Upper lobe of right lung (tissue), 1 donor: ENCODE measurements around the gene E2F3. TPM values are rescaled to one million over a fixed set of nuclear protein-coding genes. Genes with fewer than 3 reads are reported as not detected.

Experiments
- ATAC-seq: fragments of 200-7000 bp; cut with Tn5 transposase; one replicate; pipeline ENCODE4 v1.9.1; 2020; ENCODE audit warnings: mild to moderate bottlenecking, moderate library complexity
- DNase-seq: peaks from one replicate; pipeline ENCODE4 v3.0.0-alpha.2; 2020
- H3K27ac ChIP-seq: fragments of 200-600 bp; one replicate; pipeline ENCODE4 v1.8.0; 2022
- H3K27me3 ChIP-seq: fragments of 200-600 bp; one replicate; pipeline ENCODE4 v1.8.0; 2022; ENCODE audit warnings: mild to moderate bottlenecking
- H3K36me3 ChIP-seq: fragments of 200-600 bp; one replicate; pipeline ENCODE4 v1.8.0; 2022
- H3K4me1 ChIP-seq: fragments of 200-600 bp; one replicate; pipeline ENCODE4 v1.8.0; 2022
- H3K4me3 ChIP-seq: fragments of 200-600 bp; one replicate; pipeline ENCODE4 v1.8.0; 2022; ENCODE audit warnings: mild to moderate bottlenecking
- H3K9me3 ChIP-seq: fragments of 200-600 bp; one replicate; pipeline ENCODE4 v1.8.0; 2022
- CTCF ChIP-seq: fragments of 200-600 bp; IDR thresholded peaks from one replicate; pipeline ENCODE4 v1.8.0; 2022; ENCODE audit warnings: antibody characterized with exemption
- intact Hi-C: fragments of 100-400 bp; cut with DNase I; formaldehyde crosslinking; loops from one replicate; pipeline ENCODE4 v1.11.0; 2022
- total RNA-seq: library from RNA; stranded (reverse); fragmentation: NEBNext Ultra II Directional; extraction: Animal tissue kit (Norgen Biotek cat#: 25700); gene quantifications from one replicate; pipeline ENCODE4 v1.2.1, GENCODE V29; 2021
- donor health status: DM: no; HTN: yes; CAD: no; lungs with severe emphysema.

E2F3 gene
- total RNA-seq, 1 donor from 2014 or later = 7.8 TPM

GRCh38 chr6:20454204-20454824, 52.6 kb downstream of the E2F3 start:
- no peak for TF ChIP-seq CTCF
- no peak for DNase-seq
- intact Hi-C loops = no loop called here
- no peaks in the 10 kb centered on the region for H3K36me3 ChIP-seq
- no peaks in the 10 kb centered on the region for H3K4me1 ChIP-seq
- no peak overlapping the region for H3K27ac ChIP-seq
- H3K4me3 ChIP-seq = no peak overlapping the region
- H3K27me3 ChIP-seq = no peaks in the 10 kb centered on the region
- H3K9me3 ChIP-seq = no peaks in the 10 kb centered on the region
- ATAC-seq = no peak

- intact Hi-C loops = no loop called here
- no peak overlapping the region for H3K27ac ChIP-seq
- H3K4me3 ChIP-seq = no peak overlapping the region
- no peaks in the 10 kb centered on the region for H3K4me1 ChIP-seq
- DNase-seq (no peak), ATAC-seq (no peak)
- no peaks in the 10 kb centered on the region for H3K9me3 ChIP-seq
- TF ChIP-seq CTCF = no peak
- H3K36me3 ChIP-seq = no peaks in the 10 kb centered on the region
- no peaks in the 10 kb centered on the region for H3K27me3 ChIP-seq
Measured at GRCh38 chr6:20455251-20455940, 53.7 kb downstream of the E2F3 start.

- Histone ChIP-seq H3K27me3 (no peaks in the 10 kb centered on the region), H3K27ac (no peak overlapping the region), H3K4me1 (no peaks in the 10 kb centered on the region), H3K9me3 (no peaks in the 10 kb centered on the region), H3K36me3 (no peaks in the 10 kb centered on the region), H3K4me3 (no peak overlapping the region)
- DNase-seq = no peak
- no peak for TF ChIP-seq CTCF
- intact Hi-C loops = no loop called here
- ATAC-seq = no peak
Measured at GRCh38 chr6:20458027-20458894, 56.6 kb downstream of the E2F3 start.

- TF ChIP-seq CTCF = no peak
- Histone ChIP-seq H3K4me3 (no peak overlapping the region), H3K27ac (no peak overlapping the region), H3K9me3 (no peaks in the 10 kb centered on the region), H3K27me3 (no peaks in the 10 kb centered on the region), H3K4me1 (no peaks in the 10 kb centered on the region), H3K36me3 (no peaks in the 10 kb centered on the region)
- DNase-seq (no peak), ATAC-seq (no peak)
- intact Hi-C loops = no loop called here
Measured at GRCh38 chr6:20459682-20460081, 58.0 kb downstream of the E2F3 start.

GRCh38 chr6:20461576-20461975, 59.9 kb downstream of the E2F3 start:
- ATAC-seq (no peak), DNase-seq (no peak)
- no peaks in the 10 kb centered on the region for H3K4me1 ChIP-seq
- H3K27me3 ChIP-seq = no peaks in the 10 kb centered on the region
- no peak overlapping the region for H3K27ac ChIP-seq
- no peaks in the 10 kb centered on the region for H3K9me3 ChIP-seq
- H3K36me3 ChIP-seq = no peaks in the 10 kb centered on the region
- no peak overlapping the region for H3K4me3 ChIP-seq
- intact Hi-C loops = no loop called here
- no peak for TF ChIP-seq CTCF
